Sigmoid colon (tissue), 7 donors: ENCODE measurements around the gene ANKRD52. TPM values are rescaled to one million over a fixed set of nuclear protein-coding genes. Genes with fewer than 3 reads are reported as not detected.

Source experiments
- DNase-seq: peaks from one replicate; pipeline ENCODE4 v3.0.0-alpha.2; 2019
- H3K27ac ChIP-seq, 4 donors: fragments of 200-600 bp; sonication (generic); one replicate each; pipeline ENCODE4 v1.5.1; 2016 to 2019; ENCODE audit warnings: mild to moderate bottlenecking in 1 of 4
- H3K27me3 ChIP-seq, 3 donors: fragments of 200-600 bp; sonication (generic); one replicate each; pipeline ENCODE4 v1.5.1; 2019; ENCODE audit warnings: mild to moderate bottlenecking in 1 of 3
- H3K36me3 ChIP-seq, 4 donors: fragments of 200-600 bp; sonication (generic); one replicate each; pipeline ENCODE4 v1.5.1; 2016 to 2019
- H3K4me1 ChIP-seq, 4 donors: fragments of 200-600 bp; sonication (generic); one replicate each; pipeline ENCODE4 v1.5.1; 2017 to 2019
- H3K4me3 ChIP-seq, 4 donors: fragments of 200-600 bp; sonication (generic); one replicate each; pipeline ENCODE4 v1.5.1; 2017 to 2019; ENCODE audit warnings: mild to moderate bottlenecking in 2 of 4, moderate library complexity in 1 of 4
- H3K9me3 ChIP-seq, 4 donors: fragments of 200-600 bp in 3 of 4; sonication (generic) in 3 of 4; one replicate each; pipeline versions ENCODE4 v1.5.1 to v1.6.1; 2013 to 2019
- CTCF ChIP-seq, 4 experiments: fragments of 450-650 bp in 3 of 4; fragments of 200-600 bp in 1 of 4; IDR thresholded peaks; one replicate each; pipeline ENCODE4 v1.5.1; 2016 to 2019; ENCODE audit warnings: antibody characterized with exemption in 4 of 4, mild to moderate bottlenecking in 3 of 4, moderate library complexity in 2 of 4
- EP300 ChIP-seq, 4 donors: sonication (generic); formaldehyde crosslinking; IDR thresholded peaks; one replicate each; pipeline ENCODE4 v1.6.1; 2017; ENCODE audit warnings: antibody characterized with exemption in 4 of 4
- POLR2A ChIP-seq, 2 donors: fragments of 450-650 bp; IDR thresholded peaks; one replicate each; pipeline ENCODE4 v1.6.1; 2016; ENCODE audit warnings: antibody characterized with exemption in 2 of 2, mild to moderate bottlenecking in 2 of 2, moderate library complexity in 2 of 2
- POLR2AphosphoS5 ChIP-seq, 4 donors: sonication (generic); formaldehyde crosslinking; IDR thresholded peaks; one replicate each; pipeline ENCODE4 v1.6.1; 2017; ENCODE audit warnings: antibody characterized with exemption in 4 of 4
- WGBS, 2 donors: extraction: QIAGEN DNeasy Blood & Tissue Kit; methylation state at CpG; one replicate each; pipeline ENCODE4 v1.1.7; 2013; 5-methylcytosine and 5-hydroxymethylcytosine counted together
- intact Hi-C: fragments of 100-400 bp; cut with DNase I; formaldehyde crosslinking; loops from one replicate; pipeline ENCODE4 v1.15.1; 2023
- polyA plus RNA-seq, 3 donors: library from polyadenylated mRNA; stranded (reverse); fragments of 200-250 nt; gene quantifications; one replicate each; pipeline ENCODE4 v1.2.3, GENCODE V29; 2013
- total RNA-seq, 4 donors: library from RNA; depleted of rRNA; stranded (reverse); fragments of >200 nt; gene quantifications; one replicate each; pipeline ENCODE4 v1.1.0, GENCODE V29; 2016
- donor health status: healthy with polysubstance abuse.
- donor health status: Bipolar disorder and iron deficiency.
- donor health status: healthy.

Gene ANKRD52
- total and polyA plus RNA-seq, 7 donors: 4.2 to 20.1 (median 8.6) TPM

GRCh38 chr12:56188778-56189098 lies 69.4 kb downstream of the ANKRD52 start:
- Histone ChIP-seq H3K4me3 (peak overlapping the region; percentile 84 to 98 (median 93)), H3K4me1 (peaks cover 0 to 32% (median 25%) of the 10 kb centered on the region in 4 donors), H3K36me3 (peaks cover 10 to 35% (median 18%) of the 10 kb centered on the region in 4 donors), H3K9me3 (no peaks in the 10 kb centered on the region), H3K27me3 (no peaks in the 10 kb centered on the region), H3K27ac (peak overlapping the region; percentile 91 to 95 (median 92))
- intact Hi-C loops: loop anchor here (1.0 to 10.0 kb wide), 5 partner anchors 30 to 144 kb away; partner anchors contain the start of genes ESYT1, MYL6, NABP2 and RPS26
- DNase-seq: peak; percentile 72
- WGBS, 2 donors: 0 to 1% methylated on average over 17 of the region's 17 CpGs
- TF ChIP-seq POLR2A (IDR thresholded peaks at IDR 0.05): no peak
- TF ChIP-seq EP300 (IDR thresholded peaks at IDR 0.05): no peak
- TF ChIP-seq CTCF (IDR thresholded peaks at IDR 0.05): no peak
- no peak for TF ChIP-seq POLR2AphosphoS5 (IDR thresholded peaks at IDR 0.05)

- H3K4me3 ChIP-seq: peak overlapping the region; percentile 84 to 98 (median 93)
- H3K4me1 ChIP-seq: peaks cover 0 to 32% (median 24%) of the 10 kb centered on the region in 4 donors
- no peaks in the 10 kb centered on the region for H3K9me3 ChIP-seq
- peak overlapping the region; percentile 91 to 95 (median 92) for H3K27ac ChIP-seq
- no peak for DNase-seq
- intact Hi-C loops: loop anchor here (10.0 kb wide), 1 partner anchor 143 kb away; the partner anchor contains the start of gene RPS26
- peaks cover 12 to 40% (median 22%) of the 10 kb centered on the region in 4 donors for H3K36me3 ChIP-seq
- H3K27me3 ChIP-seq: no peaks in the 10 kb centered on the region
- WGBS, 2 donors: 5 to 9% methylated on average over 10 of the region's 10 CpGs
- TF ChIP-seq EP300 (IDR thresholded peaks at IDR 0.05) (no peak), CTCF (IDR thresholded peaks at IDR 0.05) (no peak), POLR2AphosphoS5 (IDR thresholded peaks at IDR 0.05) (no peak), POLR2A (IDR thresholded peaks at IDR 0.05) (no peak)
Observed at GRCh38 chr12:56188131-56188777, 69.9 kb downstream of the ANKRD52 start.

Other genes with a start within 250 kb of the ANKRD52 start
- gene IKZF4, start 237.3 kb downstream of the ANKRD52 start, total RNA-seq: 10 to 100 TPM in 1 of 4 donors, 1 to 10 TPM in 3; 2.3 to 23.8 (median 4.9) TPM
- 1 to 10 TPM in 2 of 3 donors, under 1 TPM in 1; 0.92 to 2.4 (median 1.2) TPM for gene IKZF4, start 237.3 kb downstream of the ANKRD52 start, polyA plus RNA-seq
- 1,000 to 10,000 TPM in 2 of 4 donors, 100 to 1,000 TPM in 2; 130 to 3,746 (median 1,580) TPM for gene RPS26, start 216.5 kb downstream of the ANKRD52 start, total RNA-seq
- gene RPS26, start 216.5 kb downstream of the ANKRD52 start, polyA plus RNA-seq: 1,000 to 10,000 TPM; 1,901 to 2,147 (median 2,067) TPM
- 10 to 100 TPM; 10.2 to 21.4 (median 19.0) TPM for gene ERBB3, start 178.2 kb downstream of the ANKRD52 start, total RNA-seq
- gene ERBB3, start 178.2 kb downstream of the ANKRD52 start, polyA plus RNA-seq: 10 to 100 TPM; 31.8 to 69.8 (median 37.0) TPM
- 100 to 1,000 TPM in 3 of 4 donors, 10 to 100 TPM in 1; 52.9 to 157 (median 110) TPM for gene PA2G4, start 153.8 kb downstream of the ANKRD52 start, total RNA-seq
- 100 to 1,000 TPM in 1 of 3 donors, 10 to 100 TPM in 2; 68.4 to 136 (median 73.9) TPM for gene PA2G4, start 153.8 kb downstream of the ANKRD52 start, polyA plus RNA-seq
- 1,000 to 10,000 TPM; 1,926 to 5,407 (median 3,655) TPM for gene RPL41, start 141.8 kb downstream of the ANKRD52 start, total RNA-seq
- 1,000 to 10,000 TPM; 6,021 to 9,845 (median 6,338) TPM for gene RPL41, start 141.8 kb downstream of the ANKRD52 start, polyA plus RNA-seq
- 1 to 10 TPM; 3.9 to 6.9 (median 4.8) TPM for gene ZC3H10, start 140.1 kb downstream of the ANKRD52 start, total RNA-seq
- gene ZC3H10, start 140.1 kb downstream of the ANKRD52 start, polyA plus RNA-seq: 1 to 10 TPM; 1.2 to 3.8 (median 1.4) TPM
- gene ESYT1, start 130.1 kb downstream of the ANKRD52 start, total RNA-seq: 100 to 1,000 TPM in 1 of 4 donors, 10 to 100 TPM in 3; 67.6 to 102 (median 88.7) TPM
- gene ESYT1, start 130.1 kb downstream of the ANKRD52 start, polyA plus RNA-seq: 10 to 100 TPM in 2 of 3 donors, 1 to 10 TPM in 1; 9.0 to 73.9 (median 13.8) TPM
- 10 to 100 TPM; 37.7 to 90.6 (median 64.1) TPM for gene MYL6B, start 105.8 kb downstream of the ANKRD52 start, total RNA-seq
- gene MYL6B, start 105.8 kb downstream of the ANKRD52 start, polyA plus RNA-seq: 10 to 100 TPM; 26.4 to 63.7 (median 32.3) TPM
- 1,000 to 10,000 TPM; 6,491 to 9,553 (median 8,571) TPM for gene MYL6, start 100.0 kb downstream of the ANKRD52 start, total RNA-seq
- gene MYL6, start 100.0 kb downstream of the ANKRD52 start, polyA plus RNA-seq: 1,000 to 10,000 TPM; 3,150 to 7,537 (median 5,524) TPM
- gene SMARCC2, start 68.9 kb downstream of the ANKRD52 start, total RNA-seq: 100 to 1,000 TPM in 1 of 4 donors, 10 to 100 TPM in 3; 55.7 to 135 (median 70.7) TPM
- 10 to 100 TPM; 18.0 to 44.4 (median 18.3) TPM for gene SMARCC2, start 68.9 kb downstream of the ANKRD52 start, polyA plus RNA-seq
- gene RNF41, start 36.5 kb downstream of the ANKRD52 start, total RNA-seq: 100 to 1,000 TPM in 1 of 4 donors, 10 to 100 TPM in 3; 59.9 to 109 (median 78.0) TPM
- 10 to 100 TPM; 18.5 to 27.0 (median 25.2) TPM for gene RNF41, start 36.5 kb downstream of the ANKRD52 start, polyA plus RNA-seq
- 10 to 100 TPM; 17.2 to 33.5 (median 31.6) TPM for gene NABP2, start 34.0 kb downstream of the ANKRD52 start, total RNA-seq
- gene NABP2, start 34.0 kb downstream of the ANKRD52 start, polyA plus RNA-seq: 10 to 100 TPM; 29.4 to 43.7 (median 32.6) TPM
- not detected for gene SLC39A5, start 28.3 kb downstream of the ANKRD52 start, total RNA-seq
- gene SLC39A5, start 28.3 kb downstream of the ANKRD52 start, polyA plus RNA-seq: 10 to 100 TPM; 30.0 to 74.0 (median 31.2) TPM
- 10 to 100 TPM; 11.8 to 25.0 (median 19.9) TPM for gene COQ10A, start 8.6 kb upstream of the ANKRD52 start, total RNA-seq
- 1 to 10 TPM; 2.4 to 6.2 (median 3.0) TPM for gene COQ10A, start 8.6 kb upstream of the ANKRD52 start, polyA plus RNA-seq
- 100 to 1,000 TPM in 2 of 4 donors, 10 to 100 TPM in 2; 75.9 to 130 (median 99.6) TPM for gene CS, start 41.9 kb upstream of the ANKRD52 start, total RNA-seq
- 100 to 1,000 TPM; 102 to 151 (median 139) TPM for gene CS, start 41.9 kb upstream of the ANKRD52 start, polyA plus RNA-seq
- gene CNPY2, start 57.6 kb upstream of the ANKRD52 start, total RNA-seq: 10 to 100 TPM; 48.7 to 77.1 (median 67.9) TPM
- 100 to 1,000 TPM in 1 of 3 donors, 10 to 100 TPM in 2; 28.2 to 103 (median 39.6) TPM for gene CNPY2, start 57.6 kb upstream of the ANKRD52 start, polyA plus RNA-seq
- 10 to 100 TPM; 26.4 to 67.0 (median 36.8) TPM for gene PAN2, start 75.6 kb upstream of the ANKRD52 start, total RNA-seq
- gene PAN2, start 75.6 kb upstream of the ANKRD52 start, polyA plus RNA-seq: 10 to 100 TPM in 1 of 3 donors, 1 to 10 TPM in 2; 5.4 to 30.0 (median 5.5) TPM
- not detected for gene IL23A, start 80.5 kb upstream of the ANKRD52 start, total RNA-seq
- 1 to 10 TPM in 1 of 3 donors, not detected in 2; 3.6 TPM for gene IL23A, start 80.5 kb upstream of the ANKRD52 start, polyA plus RNA-seq
- 100 to 1,000 TPM in 2 of 4 donors, 10 to 100 TPM in 2; 73.6 to 160 (median 94.6) TPM for gene STAT2, start 101.7 kb upstream of the ANKRD52 start, total RNA-seq
- 10 to 100 TPM; 15.0 to 71.7 (median 18.6) TPM for gene STAT2, start 101.7 kb upstream of the ANKRD52 start, polyA plus RNA-seq
- gene APOF, start 104.5 kb upstream of the ANKRD52 start, total RNA-seq: not detected
- not detected for gene APOF, start 104.5 kb upstream of the ANKRD52 start, polyA plus RNA-seq
- gene TIMELESS, start 191.0 kb upstream of the ANKRD52 start, total RNA-seq: 1 to 10 TPM; 2.0 to 5.2 (median 3.5) TPM
- 10 to 100 TPM in 1 of 3 donors, 1 to 10 TPM in 2; 1.8 to 15.3 (median 3.2) TPM for gene TIMELESS, start 191.0 kb upstream of the ANKRD52 start, polyA plus RNA-seq
- not detected for gene MIP, start 196.3 kb upstream of the ANKRD52 start, total RNA-seq
- gene MIP, start 196.3 kb upstream of the ANKRD52 start, polyA plus RNA-seq: under 1 TPM in 1 of 3 donors, not detected in 2; 0.09 TPM
- gene SPRYD4, start 210.2 kb upstream of the ANKRD52 start, total RNA-seq: 1 to 10 TPM; 1.7 to 3.1 (median 2.3) TPM
- 1 to 10 TPM; 3.0 to 4.6 (median 3.2) TPM for gene SPRYD4, start 210.2 kb upstream of the ANKRD52 start, polyA plus RNA-seq
- 1 to 10 TPM in 2 of 4 donors, under 1 TPM in 2; 0.66 to 3.5 (median 2.0) TPM for gene GLS2, start 229.8 kb upstream of the ANKRD52 start, total RNA-seq
- gene GLS2, start 229.8 kb upstream of the ANKRD52 start, polyA plus RNA-seq: 1 to 10 TPM in 1 of 3 donors, not detected in 2; 1.2 TPM